Retinal pigment epithelial cell (primary cell): ENCODE measurements around the gene TRIM15.

Experiments used
- DNase-seq: peaks from one replicate; pipeline ENCODE4 v3.0.0-alpha.2; 2010; ENCODE audit warnings: low read depth
- H3K4me3 ChIP-seq: 2 replicates; pipeline ENCODE4 v1.5.1; 2011; ENCODE audit warnings: mild to moderate bottlenecking, low read length, control low read depth, moderate library complexity
- TF ChIP-seq, protein P1 (sequence below): conservative IDR thresholded peaks from 2 replicates; pipeline ENCODE4 v1.5.1; 2011; ENCODE audit warnings: low read depth, low read length, control low read depth, inconsistent platforms

Gene TRIM15

DNA sequence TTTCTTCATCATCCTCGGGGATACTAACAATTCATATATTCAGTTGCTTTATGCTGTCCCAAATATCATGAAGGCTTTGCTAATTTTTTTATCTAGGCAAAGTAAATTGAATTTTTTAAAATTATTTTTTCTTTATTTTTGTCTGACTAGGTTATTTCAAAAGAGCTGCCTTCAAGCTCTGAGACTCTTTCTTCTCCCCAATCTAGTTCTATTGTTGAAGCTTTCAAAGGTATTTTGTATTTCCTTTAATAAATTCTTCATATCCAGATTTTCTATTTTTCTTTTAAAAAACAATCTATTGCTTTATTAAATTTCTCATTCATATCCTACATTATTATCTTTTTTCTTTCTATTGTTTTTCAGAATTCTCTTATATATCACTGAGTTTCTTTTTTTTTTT lies 16.8 kb downstream of the TRIM15 start:
- no peak overlapping the region for H3K4me3 ChIP-seq
- TF ChIP-seq, protein P1, sequence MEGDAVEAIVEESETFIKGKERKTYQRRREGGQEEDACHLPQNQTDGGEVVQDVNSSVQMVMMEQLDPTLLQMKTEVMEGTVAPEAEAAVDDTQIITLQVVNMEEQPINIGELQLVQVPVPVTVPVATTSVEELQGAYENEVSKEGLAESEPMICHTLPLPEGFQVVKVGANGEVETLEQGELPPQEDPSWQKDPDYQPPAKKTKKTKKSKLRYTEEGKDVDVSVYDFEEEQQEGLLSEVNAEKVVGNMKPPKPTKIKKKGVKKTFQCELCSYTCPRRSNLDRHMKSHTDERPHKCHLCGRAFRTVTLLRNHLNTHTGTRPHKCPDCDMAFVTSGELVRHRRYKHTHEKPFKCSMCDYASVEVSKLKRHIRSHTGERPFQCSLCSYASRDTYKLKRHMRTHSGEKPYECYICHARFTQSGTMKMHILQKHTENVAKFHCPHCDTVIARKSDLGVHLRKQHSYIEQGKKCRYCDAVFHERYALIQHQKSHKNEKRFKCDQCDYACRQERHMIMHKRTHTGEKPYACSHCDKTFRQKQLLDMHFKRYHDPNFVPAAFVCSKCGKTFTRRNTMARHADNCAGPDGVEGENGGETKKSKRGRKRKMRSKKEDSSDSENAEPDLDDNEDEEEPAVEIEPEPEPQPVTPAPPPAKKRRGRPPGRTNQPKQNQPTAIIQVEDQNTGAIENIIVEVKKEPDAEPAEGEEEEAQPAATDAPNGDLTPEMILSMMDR = no peak
- no peak for DNase-seq

DNA sequence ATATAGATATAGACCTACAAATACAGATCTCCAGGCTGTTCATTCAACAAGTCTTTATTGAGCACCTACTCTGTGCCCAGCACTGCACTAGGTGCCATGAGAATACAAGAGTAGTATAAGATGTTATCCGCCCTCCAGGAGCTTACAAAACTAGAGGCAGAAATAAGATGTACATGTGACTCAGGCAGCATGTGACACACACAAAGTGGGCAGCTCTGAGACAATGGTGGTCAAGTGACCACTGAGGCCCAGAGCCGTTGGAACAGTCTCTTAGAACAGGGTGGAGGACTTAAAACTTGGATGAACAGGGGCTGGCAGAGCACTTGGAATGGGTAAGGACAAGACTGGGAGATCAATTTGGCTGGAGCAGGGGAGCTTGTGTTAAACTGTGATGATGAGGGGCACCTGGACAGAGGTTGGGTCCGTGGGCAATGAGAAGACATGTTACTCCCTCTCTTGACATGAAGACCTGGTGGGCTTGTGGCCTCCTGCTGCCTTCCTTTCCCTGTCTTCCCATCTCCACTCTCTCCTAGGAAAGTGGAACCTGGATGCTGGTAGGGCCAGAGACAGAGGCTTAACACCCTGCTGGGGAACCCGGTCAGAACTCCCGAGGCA lies 21.2 kb downstream of the TRIM15 start:
- no peak overlapping the region for H3K4me3 ChIP-seq
- TF ChIP-seq, protein P1 = no peak
- DNase-seq = no peak

DNA sequence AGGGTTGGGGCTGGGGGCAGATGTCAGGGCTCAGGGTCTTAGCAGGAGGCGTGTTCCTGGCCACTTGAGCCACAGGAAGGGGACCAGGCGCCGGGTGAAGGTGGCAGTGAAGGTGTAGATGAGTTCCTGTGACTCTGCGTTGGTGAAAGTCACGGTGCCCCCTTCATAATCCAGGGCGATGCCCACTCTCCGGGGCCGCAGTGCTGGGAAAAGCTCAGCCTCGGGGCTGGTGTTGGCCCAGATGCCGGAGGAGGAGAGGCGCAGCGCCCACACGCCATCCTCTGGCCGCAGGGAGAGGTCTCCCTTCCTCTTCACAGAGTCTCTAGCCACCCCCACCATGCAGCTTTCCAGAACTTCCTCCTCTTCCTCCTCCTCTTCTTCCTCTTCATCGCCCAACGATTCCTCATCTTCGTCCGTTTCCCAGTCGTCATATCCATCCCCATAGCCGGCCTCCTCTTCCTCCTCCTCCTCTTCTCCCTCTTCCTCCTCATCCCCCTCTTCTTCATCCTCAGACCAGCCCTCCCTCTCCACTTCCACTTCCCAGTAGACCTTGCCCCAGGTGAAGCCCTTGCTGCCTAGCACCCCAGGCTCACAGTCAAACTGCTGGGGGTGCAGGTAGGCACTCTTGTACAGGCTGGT lies 22.6 kb downstream of the TRIM15 start:
- DNase-seq = no peak
- no peak overlapping the region for H3K4me3 ChIP-seq
- TF ChIP-seq, protein P1 = no peak

DNA sequence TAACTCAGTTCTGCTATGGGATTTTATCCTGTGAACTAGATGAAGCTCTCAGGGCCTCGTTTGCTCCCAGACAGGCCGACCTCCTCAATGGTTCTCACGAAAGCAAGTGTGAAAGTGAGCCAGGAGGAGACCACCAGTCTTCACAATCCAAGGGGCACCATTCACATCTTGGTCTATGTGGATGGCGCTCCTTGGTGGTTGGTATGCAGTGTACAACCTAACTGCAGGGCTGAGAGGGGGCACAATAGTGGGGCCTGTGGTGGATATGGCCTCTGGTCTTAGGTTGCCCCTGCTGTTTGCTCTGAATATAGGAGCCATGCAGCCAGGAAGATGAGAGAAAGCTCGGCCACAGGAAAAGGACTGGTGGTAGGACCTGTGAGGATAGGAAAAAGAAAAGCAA lies 25.2 kb downstream of the TRIM15 start:
- no peak for DNase-seq
- TF ChIP-seq, protein P1 = no peak
- no peak overlapping the region for H3K4me3 ChIP-seq

- TF ChIP-seq, protein P1 = no peak
- no peak overlapping the region for H3K4me3 ChIP-seq
- DNase-seq = no peak
Observed at GRCh38 chr6:30192076-30192475, 28.7 kb downstream of the TRIM15 start.

- no peak overlapping the region for H3K4me3 ChIP-seq
- no peak for DNase-seq
- TF ChIP-seq, protein P1 = no peak
Observed at GRCh38 chr6:30194797-30195690, 31.7 kb downstream of the TRIM15 start.

GRCh38 chr6:30195951-30196350 lies 32.6 kb downstream of the TRIM15 start:
- TF ChIP-seq, protein P1 = no peak
- no peak for DNase-seq
- no peak overlapping the region for H3K4me3 ChIP-seq
